ENCODE measurements around the gene SH3RF3. TPM values are rescaled to one million over a fixed set of nuclear protein-coding genes. Genes with fewer than 3 reads are reported as not detected.

The SH3RF3 gene
- total RNA-seq, 1 experiment from 2014 or later = 1.0 TPM

- no peak for TF ChIP-seq CREM (CRISPR knock-in tag; IDR thresholded peaks at IDR 0.05)
- no peak for TF ChIP-seq HMGXB4 (CRISPR knock-in tag; IDR thresholded peaks at IDR 0.05)
- TF ChIP-seq JAZF1 (CRISPR knock-in tag; IDR thresholded peaks at IDR 0.05) = no peak
- TF ChIP-seq NR3C1 (CRISPR knock-in tag; conservative IDR thresholded peaks at IDR 0.05; ENCODE audit: low read depth) = no peak
- no peak for TF ChIP-seq GRHL2 (CRISPR knock-in tag; IDR thresholded peaks at IDR 0.05; ENCODE audit: insufficient replicate concordance, severe bottlenecking)
- no peak for TF ChIP-seq NFATC4 (CRISPR knock-in tag; IDR thresholded peaks at IDR 0.05)
- no peak for TF ChIP-seq ZNF263 (CRISPR knock-in tag; IDR thresholded peaks at IDR 0.05; ENCODE audit: low read depth)
- TF ChIP-seq EMX1 (CRISPR knock-in tag; IDR thresholded peaks at IDR 0.05) = no peak
- no peak for TF ChIP-seq ZNF671 (CRISPR knock-in tag; IDR thresholded peaks at IDR 0.05)
- no peak for TF ChIP-seq ZNF138 (CRISPR knock-in tag; conservative IDR thresholded peaks at IDR 0.05)
These were observed 322.7 kb downstream of the SH3RF3 start (continued) for GRCh38 chr2:109451671-109452070.

DNA sequence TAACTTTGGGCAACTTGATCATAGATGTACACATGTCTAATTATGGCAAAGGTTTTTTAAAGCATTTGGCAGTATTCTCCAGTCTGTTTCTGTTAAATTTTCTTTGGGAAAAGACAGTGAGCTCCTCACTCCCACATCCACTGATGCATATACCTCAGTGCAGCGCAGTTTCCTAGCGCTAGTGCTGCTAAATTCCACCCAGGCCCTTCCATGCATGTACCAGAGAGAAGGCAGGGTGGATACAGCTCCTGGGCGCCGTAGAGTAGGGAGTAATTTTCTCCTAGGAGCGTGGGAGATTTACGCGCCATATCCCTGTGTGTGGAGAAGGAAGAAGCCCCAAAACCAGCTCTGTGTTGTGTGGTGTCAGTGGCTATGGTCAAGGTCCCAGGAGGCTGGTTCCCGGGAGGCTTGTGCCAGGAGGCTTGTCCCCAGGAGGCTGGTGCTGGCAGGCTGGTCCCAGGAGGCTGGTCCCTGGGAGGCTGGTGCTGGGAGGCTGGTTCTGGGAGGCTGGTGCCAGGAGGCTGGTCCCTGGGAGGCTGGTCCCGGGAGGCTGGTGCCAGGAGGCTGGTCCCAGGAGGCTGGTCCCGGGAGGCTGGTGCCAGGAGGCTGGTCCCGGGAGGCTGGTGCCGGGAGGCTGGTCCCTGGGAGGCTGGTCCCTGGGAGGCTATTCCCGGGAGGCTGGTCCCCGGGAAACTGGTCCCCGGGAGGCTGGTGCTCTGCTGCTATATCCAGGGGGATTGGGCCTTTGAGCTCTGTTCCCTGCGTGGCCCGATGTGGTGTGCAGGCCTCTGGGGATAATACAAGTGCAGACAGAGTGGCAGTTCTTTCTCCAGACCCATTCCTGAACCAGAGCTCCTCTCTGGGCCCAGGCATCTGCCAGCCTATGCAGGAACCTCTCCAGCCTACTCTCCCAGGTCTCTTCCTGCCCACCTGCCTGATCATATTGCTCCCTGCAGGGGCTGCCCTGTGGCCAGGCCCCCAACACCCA lies 323.6 kb downstream of the SH3RF3 start:
- no peak for DNase-seq (ENCODE audit: low spot score)
- ChIA-PET POLR2A (no interaction called here), CTCF (no interaction called here)
- Mint-ChIP-seq H3K9me3 (no peaks in the 10 kb centered on the region), H3K4me3 (no peak overlapping the region), H3K4me1 (no peaks in the 10 kb centered on the region), H3K27me3 (ENCODE audit: low read depth) (no peaks in the 10 kb centered on the region), H3K36me3 (no peaks in the 10 kb centered on the region), H3K27ac (no peak overlapping the region)
- TF ChIP-seq E2F5 (CRISPR knock-in tag; IDR thresholded peaks at IDR 0.05) = no peak
- TF ChIP-seq KAT7 (CRISPR knock-in tag; IDR thresholded peaks at IDR 0.05; ENCODE audit: borderline replicate concordance) = no peak
- no peak for TF ChIP-seq NR1H2 (CRISPR knock-in tag; IDR thresholded peaks at IDR 0.05)
- ATAC-seq = no peak

- H3K27me3 Mint-ChIP-seq (ENCODE audit: low read depth) = no peaks in the 10 kb centered on the region
- no peaks in the 10 kb centered on the region for H3K4me1 Mint-ChIP-seq
- no peaks in the 10 kb centered on the region for H3K9me3 Mint-ChIP-seq
- H3K4me3 Mint-ChIP-seq = no peak overlapping the region
- ChIA-PET POLR2A (no interaction called here), CTCF (no interaction called here)
- DNase-seq (ENCODE audit: low spot score) (no peak), ATAC-seq (no peak)
- no peaks in the 10 kb centered on the region for H3K36me3 Mint-ChIP-seq
- no peak overlapping the region for H3K27ac Mint-ChIP-seq
- TF ChIP-seq ERG (CRISPR knock-in tag; IDR thresholded peaks at IDR 0.05) (no peak), ZNF416 (CRISPR knock-in tag; IDR thresholded peaks at IDR 0.05) (no peak), NR3C1 (CRISPR knock-in tag; conservative IDR thresholded peaks at IDR 0.05; ENCODE audit: low read depth) (no peak), ATF6 (CRISPR knock-in tag; IDR thresholded peaks at IDR 0.05) (no peak), NFATC4 (CRISPR knock-in tag; IDR thresholded peaks at IDR 0.05) (no peak), NFE2L1 (CRISPR knock-in tag; IDR thresholded peaks at IDR 0.05) (no peak), ZNF219 (CRISPR knock-in tag; IDR thresholded peaks at IDR 0.05; ENCODE audit: borderline replicate concordance) (no peak)
- TF ChIP-seq, protein P1, sequence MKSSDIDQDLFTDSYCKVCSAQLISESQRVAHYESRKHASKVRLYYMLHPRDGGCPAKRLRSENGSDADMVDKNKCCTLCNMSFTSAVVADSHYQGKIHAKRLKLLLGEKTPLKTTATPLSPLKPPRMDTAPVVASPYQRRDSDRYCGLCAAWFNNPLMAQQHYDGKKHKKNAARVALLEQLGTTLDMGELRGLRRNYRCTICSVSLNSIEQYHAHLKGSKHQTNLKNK (CRISPR knock-in tag; IDR thresholded peaks at IDR 0.05) = no peak
- TF ChIP-seq, protein P2, sequence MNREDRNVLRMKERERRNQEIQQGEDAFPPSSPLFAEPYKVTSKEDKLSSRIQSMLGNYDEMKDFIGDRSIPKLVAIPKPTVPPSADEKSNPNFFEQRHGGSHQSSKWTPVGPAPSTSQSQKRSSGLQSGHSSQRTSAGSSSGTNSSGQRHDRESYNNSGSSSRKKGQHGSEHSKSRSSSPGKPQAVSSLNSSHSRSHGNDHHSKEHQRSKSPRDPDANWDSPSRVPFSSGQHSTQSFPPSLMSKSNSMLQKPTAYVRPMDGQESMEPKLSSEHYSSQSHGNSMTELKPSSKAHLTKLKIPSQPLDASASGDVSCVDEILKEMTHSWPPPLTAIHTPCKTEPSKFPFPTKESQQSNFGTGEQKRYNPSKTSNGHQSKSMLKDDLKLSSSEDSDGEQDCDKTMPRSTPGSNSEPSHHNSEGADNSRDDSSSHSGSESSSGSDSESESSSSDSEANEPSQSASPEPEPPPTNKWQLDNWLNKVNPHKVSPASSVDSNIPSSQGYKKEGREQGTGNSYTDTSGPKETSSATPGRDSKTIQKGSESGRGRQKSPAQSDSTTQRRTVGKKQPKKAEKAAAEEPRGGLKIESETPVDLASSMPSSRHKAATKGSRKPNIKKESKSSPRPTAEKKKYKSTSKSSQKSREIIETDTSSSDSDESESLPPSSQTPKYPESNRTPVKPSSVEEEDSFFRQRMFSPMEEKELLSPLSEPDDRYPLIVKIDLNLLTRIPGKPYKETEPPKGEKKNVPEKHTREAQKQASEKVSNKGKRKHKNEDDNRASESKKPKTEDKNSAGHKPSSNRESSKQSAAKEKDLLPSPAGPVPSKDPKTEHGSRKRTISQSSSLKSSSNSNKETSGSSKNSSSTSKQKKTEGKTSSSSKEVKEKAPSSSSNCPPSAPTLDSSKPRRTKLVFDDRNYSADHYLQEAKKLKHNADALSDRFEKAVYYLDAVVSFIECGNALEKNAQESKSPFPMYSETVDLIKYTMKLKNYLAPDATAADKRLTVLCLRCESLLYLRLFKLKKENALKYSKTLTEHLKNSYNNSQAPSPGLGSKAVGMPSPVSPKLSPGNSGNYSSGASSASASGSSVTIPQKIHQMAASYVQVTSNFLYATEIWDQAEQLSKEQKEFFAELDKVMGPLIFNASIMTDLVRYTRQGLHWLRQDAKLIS (CRISPR knock-in tag; IDR thresholded peaks at IDR 0.05; ENCODE audit: borderline replicate concordance) = no peak
These were observed 324.5 kb downstream of the SH3RF3 start for GRCh38 chr2:109453371-109453995.

All from WTC11 (cell line).